Uterus (tissue), 2 donors: Measurements from ENCODE around the gene S100P.

ENCODE experiments used
- CTCF ChIP-seq, 4 experiments: fragments of 200-600 bp in 2 of 4; fragments of 450-650 bp in 2 of 4; sonication (generic) in 2 of 4; IDR thresholded peaks; one replicate each; pipeline ENCODE4 v1.5.1; 2016 to 2019; ENCODE audit warnings: antibody characterized with exemption in 4 of 4, mild to moderate bottlenecking in 2 of 4, moderate library complexity in 1 of 4
- POLR2A ChIP-seq, 2 donors: fragments of 450-650 bp; IDR thresholded peaks; one replicate each; pipeline ENCODE4 v1.6.1; 2016; ENCODE audit warnings: antibody characterized with exemption in 2 of 2, mild to moderate bottlenecking in 1 of 2, moderate library complexity in 1 of 2

- TF ChIP-seq CTCF (IDR thresholded peaks at IDR 0.05) (no peak), POLR2A (IDR thresholded peaks at IDR 0.05) (no peak)
These were observed 39.9 kb downstream of the S100P start for GRCh38 chr4:6733358-6734164.
